Activated T-helper 1 cell treated with anti-CD3 and anti-CD28 coated beads, Interleukin-12 subunit alpha, Interleukin-12 subunit beta, Interleukin-2, Interleukin-4 antibody, amounts not matched to agents 30 ng/mL and 10 ng/mL and 1 ng/mL, durations not matched to agents 14 hours and 24 hours and 36 hours (primary cell): ENCODE measurements around the gene MAMDC2. TPM values are rescaled to one million over a fixed set of nuclear protein-coding genes. Genes with fewer than 3 reads are reported as not detected.

Source experiments
- DNase-seq: peaks from one replicate; pipeline ENCODE4 v3.0.0; 2021; ENCODE audit warnings: low spot score
- H3K27ac Mint-ChIP-seq: one replicate; pipeline ENCODE4 v1.8.0; 2021; ENCODE audit warnings: mild to moderate bottlenecking, mixed read lengths
- H3K27me3 Mint-ChIP-seq: one replicate; pipeline ENCODE4 v1.8.0; 2022; ENCODE audit warnings: mild to moderate bottlenecking, moderate library complexity, mixed read lengths; ENCODE audit not compliant: insufficient read depth
- H3K36me3 Mint-ChIP-seq: one replicate; pipeline ENCODE4 v1.8.0; 2021; ENCODE audit warnings: low read depth, mixed read lengths
- H3K4me1 Mint-ChIP-seq: one replicate; pipeline ENCODE4 v1.8.0; 2021; ENCODE audit warnings: low read depth, mixed read lengths
- H3K4me3 Mint-ChIP-seq: one replicate; pipeline ENCODE4 v1.8.0; 2021; ENCODE audit warnings: mild to moderate bottlenecking, moderate library complexity, mixed read lengths
- H3K9me3 Mint-ChIP-seq: one replicate; pipeline ENCODE4 v1.8.0; 2021; ENCODE audit warnings: mixed read lengths
- intact Hi-C: fragments of 100-400 bp; cut with micrococcal nuclease; formaldehyde crosslinking; loops from one replicate; pipeline ENCODE4 v1.15.1; 2024
- total RNA-seq: library from RNA; stranded (reverse); gene quantifications from 2 replicates; pipeline ENCODE4 v1.2.3, GENCODE V29; 2022

The MAMDC2 gene, protein sequence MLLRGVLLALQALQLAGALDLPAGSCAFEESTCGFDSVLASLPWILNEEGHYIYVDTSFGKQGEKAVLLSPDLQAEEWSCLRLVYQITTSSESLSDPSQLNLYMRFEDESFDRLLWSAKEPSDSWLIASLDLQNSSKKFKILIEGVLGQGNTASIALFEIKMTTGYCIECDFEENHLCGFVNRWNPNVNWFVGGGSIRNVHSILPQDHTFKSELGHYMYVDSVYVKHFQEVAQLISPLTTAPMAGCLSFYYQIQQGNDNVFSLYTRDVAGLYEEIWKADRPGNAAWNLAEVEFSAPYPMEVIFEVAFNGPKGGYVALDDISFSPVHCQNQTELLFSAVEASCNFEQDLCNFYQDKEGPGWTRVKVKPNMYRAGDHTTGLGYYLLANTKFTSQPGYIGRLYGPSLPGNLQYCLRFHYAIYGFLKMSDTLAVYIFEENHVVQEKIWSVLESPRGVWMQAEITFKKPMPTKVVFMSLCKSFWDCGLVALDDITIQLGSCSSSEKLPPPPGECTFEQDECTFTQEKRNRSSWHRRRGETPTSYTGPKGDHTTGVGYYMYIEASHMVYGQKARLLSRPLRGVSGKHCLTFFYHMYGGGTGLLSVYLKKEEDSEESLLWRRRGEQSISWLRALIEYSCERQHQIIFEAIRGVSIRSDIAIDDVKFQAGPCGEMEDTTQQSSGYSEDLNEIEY
- total RNA-seq, result not detected in 2 replicates

GRCh38 chr9:70043689-70044489, at the start of gene MAMDC2:
Gene MAMDC2 (plus strand): TSS chr9:70043848. CDS start chr9:70044198, 350 bp downstream.
- H3K27me3 Mint-ChIP-seq, result peaks cover 33% of the 10 kb centered on the region
- no peak within 1 kb of the TSS for H3K4me3 Mint-ChIP-seq
- no peak for DNase-seq
- no peaks in the 10 kb centered on the region for H3K36me3 Mint-ChIP-seq
- H3K4me1 Mint-ChIP-seq, result no peaks in the 10 kb centered on the region
- intact Hi-C loops, result no loop called here
- no peaks in the 10 kb centered on the region for H3K9me3 Mint-ChIP-seq
- no peak within 1 kb of the TSS for H3K27ac Mint-ChIP-seq

DNA sequence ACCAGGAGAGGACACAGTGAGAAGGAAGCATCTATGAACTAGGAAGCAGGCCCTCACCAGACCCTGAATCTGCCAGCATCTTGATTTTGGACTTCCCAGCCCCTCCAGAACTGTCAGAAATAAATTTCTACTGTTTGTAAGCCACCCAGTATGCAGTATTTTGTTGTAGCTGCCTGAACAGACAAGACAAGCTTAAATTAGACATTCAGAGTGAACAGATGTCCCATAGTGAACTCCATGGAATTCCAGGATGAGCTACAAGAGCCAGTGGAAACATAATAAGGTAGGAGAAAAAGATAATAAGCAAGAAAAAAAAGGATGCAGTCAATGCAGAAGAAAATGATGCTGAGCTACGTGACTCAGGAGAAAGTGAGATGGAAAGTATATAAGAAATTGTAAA, 47.8 kb upstream of the MAMDC2 start:
- peaks cover 7% of the 10 kb centered on the region for H3K27me3 Mint-ChIP-seq
- no peaks in the 10 kb centered on the region for H3K9me3 Mint-ChIP-seq
- no peaks in the 10 kb centered on the region for H3K4me1 Mint-ChIP-seq
- H3K4me3 Mint-ChIP-seq, result no peak overlapping the region
- H3K36me3 Mint-ChIP-seq, result no peaks in the 10 kb centered on the region
- no peak overlapping the region for H3K27ac Mint-ChIP-seq
- intact Hi-C loops, result no loop called here
- DNase-seq, result no peak

DNA sequence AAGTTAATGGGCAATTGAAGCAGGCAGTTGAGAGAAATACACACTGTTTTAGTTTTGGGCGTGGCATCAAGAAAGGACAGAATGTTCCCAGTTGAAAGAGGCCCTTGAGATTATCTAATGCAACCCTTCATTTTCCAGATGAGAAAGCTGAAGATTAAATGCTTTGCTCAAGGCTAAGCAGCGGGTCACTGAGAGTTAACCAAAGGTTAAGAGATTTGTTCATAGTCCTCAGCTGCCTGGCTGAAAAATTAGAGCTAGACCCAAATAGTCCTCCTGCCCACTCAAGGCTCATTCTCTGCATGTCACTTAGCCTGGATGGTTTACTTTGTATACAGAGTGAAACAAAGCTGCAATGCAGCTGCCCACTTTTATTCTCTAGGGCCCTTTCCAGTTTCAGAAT, 46.7 kb upstream of the MAMDC2 start:
- peaks cover 7% of the 10 kb centered on the region for H3K27me3 Mint-ChIP-seq
- no peaks in the 10 kb centered on the region for H3K4me1 Mint-ChIP-seq
- H3K9me3 Mint-ChIP-seq, result no peaks in the 10 kb centered on the region

DNA sequence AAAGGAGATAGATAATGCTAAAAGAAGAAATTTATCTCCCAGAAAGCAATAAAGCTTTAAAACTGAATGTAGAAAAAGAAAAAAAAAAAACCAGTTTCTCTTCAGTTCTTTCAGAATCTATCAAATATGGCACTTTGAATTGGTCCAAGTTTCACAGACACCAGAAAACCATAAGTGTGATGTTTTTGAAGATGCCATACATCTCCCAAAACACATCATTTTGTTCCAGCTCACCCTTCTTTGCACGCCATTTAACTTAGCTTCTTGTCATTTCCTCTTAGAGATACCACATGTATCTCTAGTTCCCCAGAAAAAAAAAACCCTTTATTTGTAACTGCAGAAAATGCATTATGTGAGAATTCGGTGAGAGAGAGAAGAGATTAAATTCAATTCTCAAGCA, 46.1 kb upstream of the MAMDC2 start:
- H3K36me3 Mint-ChIP-seq, result no peaks in the 10 kb centered on the region
- no peaks in the 10 kb centered on the region for H3K9me3 Mint-ChIP-seq
- H3K4me1 Mint-ChIP-seq, result no peaks in the 10 kb centered on the region
- no peak for DNase-seq
- peaks cover 5% of the 10 kb centered on the region for H3K27me3 Mint-ChIP-seq
- no peak overlapping the region for H3K27ac Mint-ChIP-seq
- intact Hi-C loops, result no loop called here
- H3K4me3 Mint-ChIP-seq, result no peak overlapping the region

More for the DNA sequence above, 46.7 kb upstream of the MAMDC2 start:
- Mint-ChIP-seq H3K27ac (no peak overlapping the region), H3K4me3 (no peak overlapping the region), H3K36me3 (no peaks in the 10 kb centered on the region)
- intact Hi-C loops, result no loop called here
- DNase-seq, result no peak

DNA sequence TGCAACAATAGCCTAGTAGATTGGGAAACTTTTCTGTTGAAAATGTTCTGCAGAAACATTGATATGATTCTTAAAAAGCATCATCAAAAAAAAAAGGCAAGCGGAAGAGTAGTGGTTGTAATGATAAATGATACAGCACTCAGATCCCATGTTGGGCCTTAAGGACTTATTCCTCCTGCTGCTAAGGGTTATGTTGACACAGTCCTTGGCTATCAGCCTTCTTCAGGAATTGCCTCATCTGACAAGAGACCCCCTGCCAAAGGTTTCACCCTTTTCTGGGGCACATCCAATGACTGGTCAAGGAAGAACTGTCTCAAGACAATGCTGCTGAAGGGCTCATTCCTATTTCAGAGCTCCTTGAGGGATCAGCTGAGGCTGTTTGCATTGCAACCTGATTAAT, 44.3 kb upstream of the MAMDC2 start:
- peaks cover 5% of the 10 kb centered on the region for H3K27me3 Mint-ChIP-seq
- H3K4me3 Mint-ChIP-seq, result no peak overlapping the region
- intact Hi-C loops, result no loop called here
- H3K4me1 Mint-ChIP-seq, result no peaks in the 10 kb centered on the region
- H3K9me3 Mint-ChIP-seq, result no peaks in the 10 kb centered on the region
- H3K36me3 Mint-ChIP-seq, result no peaks in the 10 kb centered on the region
- no peak overlapping the region for H3K27ac Mint-ChIP-seq
- no peak for DNase-seq

DNA sequence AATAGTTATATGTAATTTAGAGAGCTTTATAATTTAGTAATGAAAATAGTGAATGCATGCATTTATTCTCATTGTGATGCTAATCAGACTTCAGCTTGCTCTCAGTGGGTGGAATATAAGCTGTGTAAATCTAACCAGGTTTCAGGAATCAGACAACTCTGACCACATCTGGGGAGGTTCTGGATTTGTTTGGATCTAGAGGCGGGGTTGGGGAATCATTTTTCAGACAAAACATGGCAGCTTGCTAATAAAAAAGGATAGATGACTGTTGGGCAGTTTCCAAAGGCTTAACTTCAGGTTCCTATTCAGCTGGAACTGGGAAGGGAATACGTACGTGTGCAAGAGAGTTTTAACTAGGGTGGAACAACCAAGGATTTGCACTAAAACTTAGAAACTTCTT, 43.2 kb upstream of the MAMDC2 start:
- no peak for DNase-seq
- no peaks in the 10 kb centered on the region for H3K4me1 Mint-ChIP-seq
- intact Hi-C loops, result no loop called here
- H3K27me3 Mint-ChIP-seq, result peaks cover 5% of the 10 kb centered on the region
- H3K36me3 Mint-ChIP-seq, result no peaks in the 10 kb centered on the region
- H3K27ac Mint-ChIP-seq, result no peak overlapping the region
- H3K9me3 Mint-ChIP-seq, result no peaks in the 10 kb centered on the region
- no peak overlapping the region for H3K4me3 Mint-ChIP-seq

DNA sequence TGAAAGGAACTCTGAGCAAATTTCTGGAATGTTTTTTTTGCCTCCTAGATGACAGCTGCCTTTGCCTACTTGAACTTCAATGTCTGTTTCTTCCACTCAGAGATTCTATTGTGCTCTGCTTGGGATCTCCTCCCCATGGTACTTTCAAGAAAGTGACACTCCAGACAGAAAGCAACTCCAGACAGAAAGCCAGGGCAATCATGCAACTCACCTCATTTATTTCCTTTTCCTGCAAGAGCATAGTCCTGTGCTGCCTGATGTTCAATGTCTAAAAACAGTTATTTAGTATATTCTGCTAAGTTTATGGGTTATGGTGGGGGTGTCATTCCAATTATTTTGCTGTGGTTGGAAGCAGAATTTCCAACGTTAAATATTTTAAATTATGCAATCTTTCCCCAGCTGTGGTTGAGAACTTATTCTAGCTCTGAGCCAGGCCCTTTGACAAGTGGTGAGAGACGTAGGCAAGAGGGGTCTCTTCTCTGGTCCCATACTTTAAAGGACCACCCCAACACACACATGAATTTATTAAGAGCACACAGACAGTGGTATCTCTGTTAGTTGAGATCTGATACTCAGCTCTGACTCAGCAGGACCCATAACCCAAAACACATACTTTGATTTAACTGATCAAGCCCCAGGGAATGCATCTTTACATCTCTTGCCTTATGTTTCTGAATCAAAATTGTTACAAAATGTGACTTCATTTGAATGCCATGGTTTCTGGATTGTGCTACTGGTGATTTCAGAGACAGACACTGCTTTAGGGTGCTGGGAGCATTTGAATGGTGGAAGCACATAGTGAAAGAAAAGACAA, 39.5 kb upstream of the MAMDC2 start:
- intact Hi-C loops, result no loop called here
- Mint-ChIP-seq H3K4me3 (no peak overlapping the region), H3K9me3 (no peaks in the 10 kb centered on the region), H3K27me3 (peaks cover 8% of the 10 kb centered on the region), H3K36me3 (no peaks in the 10 kb centered on the region), H3K27ac (no peak overlapping the region), H3K4me1 (no peaks in the 10 kb centered on the region)
- no peak for DNase-seq

- no peak for DNase-seq
- Mint-ChIP-seq H3K36me3 (no peaks in the 10 kb centered on the region), H3K4me3 (no peak overlapping the region), H3K4me1 (no peaks in the 10 kb centered on the region), H3K27ac (no peak overlapping the region), H3K9me3 (no peaks in the 10 kb centered on the region), H3K27me3 (peaks cover 8% of the 10 kb centered on the region)
- intact Hi-C loops, result no loop called here
Measured at GRCh38 chr9:70006306-70006705, 37.3 kb upstream of the MAMDC2 start.

- Mint-ChIP-seq H3K27ac (no peak overlapping the region), H3K36me3 (no peaks in the 10 kb centered on the region), H3K4me3 (no peak overlapping the region), H3K9me3 (no peaks in the 10 kb centered on the region), H3K27me3 (peaks cover 8% of the 10 kb centered on the region), H3K4me1 (no peaks in the 10 kb centered on the region)
- DNase-seq, result no peak
- intact Hi-C loops, result no loop called here
Measured at GRCh38 chr9:70007831-70008230, 35.8 kb upstream of the MAMDC2 start.

- no peaks in the 10 kb centered on the region for H3K36me3 Mint-ChIP-seq
- peaks cover 4% of the 10 kb centered on the region for H3K27me3 Mint-ChIP-seq
- no peak for DNase-seq
- no peak overlapping the region for H3K27ac Mint-ChIP-seq
- no peak overlapping the region for H3K4me3 Mint-ChIP-seq
- no peaks in the 10 kb centered on the region for H3K9me3 Mint-ChIP-seq
- H3K4me1 Mint-ChIP-seq, result no peaks in the 10 kb centered on the region
- intact Hi-C loops, result no loop called here
Measured at GRCh38 chr9:70010015-70010414, 33.6 kb upstream of the MAMDC2 start.

DNA sequence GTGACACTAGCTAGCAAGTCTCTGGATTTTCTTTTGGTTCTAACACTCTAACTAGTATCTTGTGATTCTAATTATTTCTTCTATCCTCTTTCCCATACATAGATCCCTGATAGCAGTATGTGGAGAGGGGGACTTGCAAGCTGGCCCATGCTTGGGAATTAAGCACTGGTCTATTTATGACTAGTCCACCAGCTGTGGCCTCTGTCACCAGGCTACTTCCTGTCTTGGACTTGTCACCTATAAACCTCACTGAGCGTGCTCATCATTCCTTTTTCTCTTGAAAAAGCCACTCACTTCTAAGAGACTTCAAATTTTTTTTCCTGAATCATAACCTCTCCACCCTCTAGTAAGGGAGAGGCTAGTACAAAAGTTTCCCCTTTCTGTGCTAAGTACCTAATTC, 32.3 kb upstream of the MAMDC2 start:
- Mint-ChIP-seq H3K4me3 (no peak overlapping the region), H3K27ac (no peak overlapping the region)
- DNase-seq, result no peak

GRCh38 chr9:70012569-70012968, 31.1 kb upstream of the MAMDC2 start:
- intact Hi-C loops, result no loop called here
- Mint-ChIP-seq H3K27me3 (no peaks in the 10 kb centered on the region), H3K36me3 (no peaks in the 10 kb centered on the region), H3K27ac (no peak overlapping the region), H3K4me3 (no peak overlapping the region), H3K4me1 (no peaks in the 10 kb centered on the region), H3K9me3 (no peaks in the 10 kb centered on the region)
- DNase-seq, result no peak

More for the DNA sequence above, 32.3 kb upstream of the MAMDC2 start:
- Mint-ChIP-seq H3K4me1 (no peaks in the 10 kb centered on the region), H3K27me3 (peaks cover 3% of the 10 kb centered on the region), H3K36me3 (no peaks in the 10 kb centered on the region), H3K9me3 (no peaks in the 10 kb centered on the region)
- intact Hi-C loops, result loop anchor here (1.0 kb wide), 1 partner anchor 39 kb away; no protein-coding TSS in a partner anchor
